ENCODE data around the gene NOC3L. TPM values are rescaled to one million over a fixed set of nuclear protein-coding genes. Genes with fewer than 3 reads are reported as not detected.
"Not testable (repeated sequence)": the region's sequence is repeated elsewhere in the genome, so short reads cannot be mapped to it uniquely, and the experiment has no call there.

Gene NOC3L
- total and polyA plus RNA-seq, 10 donors = 9.8 to 29.6 (median 24.7) TPM

DNA sequence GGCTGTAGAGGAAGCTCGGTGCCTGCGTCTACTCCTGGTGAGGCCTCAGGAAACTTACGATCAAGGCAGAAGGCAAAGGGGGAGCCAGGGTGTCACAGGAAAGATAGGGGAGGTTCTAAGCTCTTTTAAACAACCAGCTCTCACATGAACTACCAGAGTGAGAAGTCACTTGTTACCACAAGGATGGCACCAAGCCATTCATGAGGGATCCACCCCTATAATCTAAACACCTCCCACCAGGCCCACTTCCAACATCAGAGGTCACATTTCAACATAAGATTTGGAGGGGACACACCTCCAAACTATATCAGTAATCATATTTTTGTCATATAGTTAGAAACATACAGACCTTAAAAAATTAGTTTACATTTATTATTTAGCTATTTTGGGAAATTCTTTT lies 9.4 kb downstream of the NOC3L start:
- Histone ChIP-seq H3K4me1 (peaks cover 0 to 3% (median 0%) of the 10 kb centered on the region in 6 donors), H3K36me3 (peaks cover 0 to 100% (median 70%) of the 10 kb centered on the region in 6 donors), H3K9me3 (no peaks in the 10 kb centered on the region), H3K4me3 (no peak overlapping the region), H3K27ac (no peak overlapping the region), H3K27me3 (replicated peaks in 1 of 7) (no peaks in the 10 kb centered on the region)
- intact Hi-C loops (cut with DNase I; ENCODE audit: low total_unique reads) = no loop called here
- WGBS, 5 donors = 90 to 97% (median 94%) methylated on average over 3 of the region's 3 CpGs
- no peak for DNase-seq
- TF ChIP-seq POLR2AphosphoS5 (IDR thresholded peaks at IDR 0.05) (no peak), POLR2A (IDR thresholded peaks at IDR 0.05) (no peak)
- TF ChIP-seq, protein P1, sequence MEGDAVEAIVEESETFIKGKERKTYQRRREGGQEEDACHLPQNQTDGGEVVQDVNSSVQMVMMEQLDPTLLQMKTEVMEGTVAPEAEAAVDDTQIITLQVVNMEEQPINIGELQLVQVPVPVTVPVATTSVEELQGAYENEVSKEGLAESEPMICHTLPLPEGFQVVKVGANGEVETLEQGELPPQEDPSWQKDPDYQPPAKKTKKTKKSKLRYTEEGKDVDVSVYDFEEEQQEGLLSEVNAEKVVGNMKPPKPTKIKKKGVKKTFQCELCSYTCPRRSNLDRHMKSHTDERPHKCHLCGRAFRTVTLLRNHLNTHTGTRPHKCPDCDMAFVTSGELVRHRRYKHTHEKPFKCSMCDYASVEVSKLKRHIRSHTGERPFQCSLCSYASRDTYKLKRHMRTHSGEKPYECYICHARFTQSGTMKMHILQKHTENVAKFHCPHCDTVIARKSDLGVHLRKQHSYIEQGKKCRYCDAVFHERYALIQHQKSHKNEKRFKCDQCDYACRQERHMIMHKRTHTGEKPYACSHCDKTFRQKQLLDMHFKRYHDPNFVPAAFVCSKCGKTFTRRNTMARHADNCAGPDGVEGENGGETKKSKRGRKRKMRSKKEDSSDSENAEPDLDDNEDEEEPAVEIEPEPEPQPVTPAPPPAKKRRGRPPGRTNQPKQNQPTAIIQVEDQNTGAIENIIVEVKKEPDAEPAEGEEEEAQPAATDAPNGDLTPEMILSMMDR (IDR thresholded peaks at IDR 0.05 in 8 of 11, conservative IDR thresholded peaks at IDR 0.05 in 3 of 11) = no peak

- intact Hi-C loops (cut with DNase I; ENCODE audit: low total_unique reads) = no loop called here
- Histone ChIP-seq H3K9me3 (no peaks in the 10 kb centered on the region), H3K4me3 (no peak overlapping the region), H3K27me3 (replicated peaks in 1 of 7) (no peaks in the 10 kb centered on the region), H3K36me3 (peaks cover 0 to 100% (median 60%) of the 10 kb centered on the region in 6 donors), H3K27ac (no peak overlapping the region), H3K4me1 (no peaks in the 10 kb centered on the region)
- no peak for DNase-seq
- TF ChIP-seq POLR2AphosphoS5 (IDR thresholded peaks at IDR 0.05) (no peak), POLR2A (IDR thresholded peaks at IDR 0.05) (no peak)
- TF ChIP-seq, protein P1 (IDR thresholded peaks at IDR 0.05 in 8 of 11, conservative IDR thresholded peaks at IDR 0.05 in 3 of 11) = no peak
Measured at GRCh38 chr10:94351089-94351488, 11.7 kb downstream of the NOC3L start.

- H3K4me1 ChIP-seq; H3K27ac ChIP-seq; H3K9me3 ChIP-seq; H3K4me3 ChIP-seq; DNase-seq; H3K27me3 ChIP-seq (replicated peaks in 1 of 7); intact Hi-C loops (cut with DNase I; ENCODE audit: low total_unique reads): not testable (repeated sequence)
- WGBS, 5 donors = 93 to 100% (median 94%) methylated on average over 4 of the region's 4 CpGs
- peaks cover 0 to 100% (median 57%) of the 10 kb centered on the region in 6 donors for H3K36me3 ChIP-seq
Measured at GRCh38 chr10:94350500-94350899, 12.2 kb downstream of the NOC3L start.

GRCh38 chr10:94349327-94349726 lies 13.4 kb downstream of the NOC3L start:
- H3K9me3 ChIP-seq = no peaks in the 10 kb centered on the region
- peaks cover 0 to 10% (median 3%) of the 10 kb centered on the region in 6 donors for H3K4me1 ChIP-seq
- WGBS, 5 donors = 70 to 79% (median 74%) methylated on average over 3 of the region's 3 CpGs
- no peak for DNase-seq
- no peak overlapping the region for H3K4me3 ChIP-seq
- intact Hi-C loops (cut with DNase I; ENCODE audit: low total_unique reads) = no loop called here
- H3K27me3 ChIP-seq (replicated peaks in 1 of 7) = no peaks in the 10 kb centered on the region
- peaks cover 0 to 100% (median 48%) of the 10 kb centered on the region in 6 donors for H3K36me3 ChIP-seq
- no peak overlapping the region for H3K27ac ChIP-seq
- no peak for TF ChIP-seq POLR2A (IDR thresholded peaks at IDR 0.05)

GRCh38 chr10:94344522-94345122 lies 18.1 kb downstream of the NOC3L start:
- H3K4me3 ChIP-seq = peak overlapping the region in 1 of 8 donors; percentile 18
- 65 to 78% (median 71%) methylated on average over 6 of the region's 6 CpGs for WGBS, 5 donors

More at GRCh38 chr10:94344522-94345122, 18.1 kb downstream of the NOC3L start:
- H3K9me3 ChIP-seq = no peaks in the 10 kb centered on the region
- intact Hi-C loops (cut with DNase I; ENCODE audit: low total_unique reads) = no loop called here
- H3K36me3 ChIP-seq = peaks cover 0 to 100% (median 41%) of the 10 kb centered on the region in 6 donors
- peaks cover 0 to 19% (median 10%) of the 10 kb centered on the region in 6 donors for H3K4me1 ChIP-seq
- H3K27ac ChIP-seq = peak overlapping the region in 7 of 8 donors; percentile 2 to 80 (median 47)
- DNase-seq = no peak
- TF ChIP-seq POLR2A (IDR thresholded peaks at IDR 0.05) = no peak
- no peak for TF ChIP-seq POLR2AphosphoS5 (IDR thresholded peaks at IDR 0.05)
- TF ChIP-seq, protein P1 (IDR thresholded peaks at IDR 0.05 in 8 of 11, conservative IDR thresholded peaks at IDR 0.05 in 3 of 11) = no peak
- H3K27me3 ChIP-seq (replicated peaks in 1 of 7) = no peaks in the 10 kb centered on the region

Data from spleen (tissue), 11 donors.